Liver (tissue), 9 donors: Measurements from ENCODE around the gene AKR1C8. TPM values are rescaled to one million over a fixed set of nuclear protein-coding genes. Genes with fewer than 3 reads are reported as not detected.

Source experiments
- DNase-seq: peaks from one replicate; pipeline ENCODE4 v3.0.0-alpha.2; 2017; ENCODE audit warnings: low spot score
- H3K27ac ChIP-seq, 2 donors: one replicate each; pipeline ENCODE4 v1.7.0; 2013; ENCODE audit warnings: inconsistent platforms in 2 of 2, low read length in 2 of 2, control low read depth in 1 of 2, low read depth in 1 of 2, mild to moderate bottlenecking in 1 of 2
- H3K27me3 ChIP-seq, 4 donors: one replicate each; pipeline versions ENCODE4 v1.6.1 to v1.7.0; 2013; ENCODE audit warnings: low read length in 3 of 4, inconsistent platforms in 1 of 4, mild to moderate bottlenecking in 1 of 4, moderate library complexity in 1 of 4; ENCODE audit not compliant: control insufficient read depth in 4 of 4, insufficient read depth in 4 of 4
- H3K36me3 ChIP-seq, 4 donors: one replicate each; pipeline versions ENCODE4 v1.6.1 to v1.7.0; 2013; ENCODE audit warnings: low read length in 3 of 4, mild to moderate bottlenecking in 3 of 4, low read depth in 1 of 4, moderate library complexity in 1 of 4; ENCODE audit not compliant: control insufficient read depth in 4 of 4, insufficient read depth in 3 of 4
- H3K4me1 ChIP-seq, 4 donors: one replicate each; pipeline versions ENCODE4 v1.6.1 to v1.7.0; 2013; ENCODE audit warnings: low read length in 3 of 4, mild to moderate bottlenecking in 3 of 4, moderate library complexity in 1 of 4; ENCODE audit not compliant: control insufficient read depth in 4 of 4, insufficient read depth in 4 of 4
- H3K4me3 ChIP-seq, 3 donors: one replicate each; pipeline versions ENCODE4 v1.6.1 to v1.7.0; 2013; ENCODE audit warnings: low read length in 3 of 3, control low read depth in 1 of 3, low read depth in 1 of 3, mild to moderate bottlenecking in 1 of 3
- H3K9ac ChIP-seq, 2 donors: one replicate each; pipeline ENCODE4 v1.7.0; 2013; ENCODE audit warnings: low read length in 2 of 2, mild to moderate bottlenecking in 2 of 2, moderate library complexity in 2 of 2, control low read depth in 1 of 2, low read depth in 1 of 2
- H3K9me3 ChIP-seq, 4 donors: one replicate each; pipeline versions ENCODE4 v1.6.1 to v1.7.0; 2013; ENCODE audit warnings: low read length in 3 of 4; ENCODE audit not compliant: control insufficient read depth in 4 of 4
- ATF3 ChIP-seq: IDR thresholded peaks from 2 replicates; pipeline ENCODE4 v1.6.1; 2016; ENCODE audit warnings: antibody characterized with exemption
- CTCF ChIP-seq: fragments of 150-350 bp; IDR thresholded peaks from 2 replicates; pipeline ENCODE4 v1.5.1; 2017; ENCODE audit warnings: improper control_type of control experiment, low read depth, low read length; ENCODE audit not compliant: missing input control
- EGR1 ChIP-seq, 2 donors: IDR thresholded peaks; 2 replicates each; pipeline ENCODE4 v1.6.1; 2016 to 2018; ENCODE audit warnings: antibody characterized with exemption in 2 of 2, low read depth in 2 of 2
- FOXA1 ChIP-seq: IDR thresholded peaks from 2 replicates; pipeline ENCODE4 v1.6.1; 2016; ENCODE audit warnings: antibody characterized with exemption
- FOXA2 ChIP-seq: IDR thresholded peaks from 2 replicates; pipeline ENCODE4 v1.6.1; 2016; ENCODE audit warnings: antibody characterized with exemption
- GABPA ChIP-seq, 2 donors: IDR thresholded peaks in 1 of 2; conservative IDR thresholded peaks in 1 of 2; 2 replicates each; pipeline ENCODE4 v1.6.1; 2016; ENCODE audit warnings: antibody characterized with exemption in 2 of 2, mild to moderate bottlenecking in 1 of 2, moderate library complexity in 1 of 2
- HNF4G ChIP-seq: IDR thresholded peaks from 2 replicates; pipeline ENCODE4 v1.6.1; 2016; ENCODE audit warnings: antibody characterized with exemption
- JUND ChIP-seq, 2 donors: IDR thresholded peaks; 2 replicates each; pipeline ENCODE4 v1.6.1; 2016; ENCODE audit warnings: antibody characterized with exemption in 2 of 2
- MAX ChIP-seq: IDR thresholded peaks from 2 replicates; pipeline ENCODE4 v1.6.1; 2016; ENCODE audit warnings: antibody characterized with exemption
- NR2F2 ChIP-seq: IDR thresholded peaks from 2 replicates; pipeline ENCODE4 v1.6.1; 2016; ENCODE audit warnings: antibody characterized with exemption
- RAD21 ChIP-seq, 2 donors: IDR thresholded peaks; 2 replicates each; pipeline ENCODE4 v1.6.1; 2016; ENCODE audit warnings: antibody characterized with exemption in 2 of 2, mild to moderate bottlenecking in 2 of 2
- REST ChIP-seq: IDR thresholded peaks from 2 replicates; pipeline ENCODE4 v1.6.1; 2016; ENCODE audit warnings: antibody characterized with exemption, mild to moderate bottlenecking
- RXRA ChIP-seq, 2 donors: IDR thresholded peaks; 2 replicates each; pipeline ENCODE4 v1.6.1; 2017 to 2018; ENCODE audit warnings: antibody characterized with exemption in 2 of 2, mild to moderate bottlenecking in 1 of 2
- SP1 ChIP-seq: IDR thresholded peaks from 2 replicates; pipeline ENCODE4 v1.6.1; 2018; ENCODE audit warnings: antibody characterized with exemption, mild to moderate bottlenecking
- TAF1 ChIP-seq: conservative IDR thresholded peaks from 2 replicates; pipeline ENCODE4 v1.6.1; 2016; ENCODE audit warnings: antibody characterized with exemption, mild to moderate bottlenecking
- YY1 ChIP-seq: IDR thresholded peaks from 2 replicates; pipeline ENCODE4 v1.6.1; 2016; ENCODE audit warnings: antibody characterized with exemption, mild to moderate bottlenecking
- ZBTB33 ChIP-seq: IDR thresholded peaks from 2 replicates; pipeline ENCODE4 v1.6.1; 2016; ENCODE audit warnings: antibody characterized with exemption
- whole genome bisulfite sequencing: extraction: QIAGEN DNeasy Blood & Tissue Kit; methylation state at CpG from one replicate; pipeline ENCODE4 v1.1.7; 2013; 5-methylcytosine and 5-hydroxymethylcytosine counted together
- polyA plus RNA-seq, 2 donors: library from polyadenylated mRNA; stranded (reverse) in 1 of 2; unstranded in 1 of 2; fragments of 200-250 nt in 1 of 2; fragments of >200 nt in 1 of 2; fragmentation: Nextera tagmentation in 1 of 2; extraction: Ambion mirVana in 1 of 2; gene quantifications; one replicate each; pipeline versions ENCODE4 v1.2.1 to v1.2.3, GENCODE V29; 2013 to 2015
- total RNA-seq, 2 donors: library from RNA; depleted of rRNA; stranded (reverse); fragments of >200 nt; gene quantifications; one replicate each; pipeline ENCODE4 v1.2.3, GENCODE V29; 2014
- donor health status: healthy.
- donor health status: healthy.
- donor health status: healthy.
- donor health status: healthy.
- donor health status: healthy.

Gene AKR1C8
- total and polyA plus RNA-seq, 4 donors, result 2.5 to 28.5 (median 19.2) TPM; not detected in 1

- TF ChIP-seq JUND (IDR thresholded peaks at IDR 0.05) (no peak), FOXA2 (no peak), ZBTB33 (no peak), EGR1 (IDR thresholded peaks at IDR 0.05; ENCODE audit: low read depth in 2 of 2) (no peak), HNF4G (no peak), ATF3 (no peak), GABPA (IDR thresholded peaks at IDR 0.05 in 1 of 2, conservative IDR thresholded peaks at IDR 0.05 in 1 of 2) (no peak), YY1 (no peak), NR2F2 (no peak), TAF1 (no peak), REST (no peak), FOXA1 (no peak), SP1 (no peak), MAX (no peak), RXRA (IDR thresholded peaks at IDR 0.05) (no peak), RAD21 (IDR thresholded peaks at IDR 0.05) (no peak)
- no peaks in the 10 kb centered on the region for H3K27me3 ChIP-seq
- DNase-seq, result no peak
- 67% methylated on average over 8 of the region's 8 CpGs for WGBS
- no peak overlapping the region for H3K27ac ChIP-seq
- peaks cover 0 to 10% (median 0%) of the 10 kb centered on the region in 4 donors for H3K4me1 ChIP-seq
- no peaks in the 10 kb centered on the region for H3K9me3 ChIP-seq
- H3K4me3 ChIP-seq, result no peak overlapping the region
- H3K9ac ChIP-seq, result no peak overlapping the region
- peaks cover 7 to 42% (median 21%) of the 10 kb centered on the region in 4 donors for H3K36me3 ChIP-seq
These were observed 77.0 kb downstream of the AKR1C8 start for GRCh38 chr10:5107860-5108526.

- Histone ChIP-seq H3K4me1 (peaks cover 0 to 10% (median 0%) of the 10 kb centered on the region in 4 donors), H3K9me3 (no peaks in the 10 kb centered on the region), H3K27me3 (no peaks in the 10 kb centered on the region), H3K4me3 (no peak overlapping the region), H3K36me3 (peaks cover 7 to 51% (median 24%) of the 10 kb centered on the region in 4 donors), H3K9ac (no peak overlapping the region), H3K27ac (no peak overlapping the region)
- no peak for DNase-seq
- 83% methylated on average over 1 of the region's 1 CpG for WGBS
- TF ChIP-seq CTCF, result no peak
- TF ChIP-seq GABPA (IDR thresholded peaks at IDR 0.05 in 1 of 2, conservative IDR thresholded peaks at IDR 0.05 in 1 of 2), result no peak
- TF ChIP-seq ZBTB33, result no peak
- TF ChIP-seq EGR1 (IDR thresholded peaks at IDR 0.05; ENCODE audit: low read depth in 2 of 2), result no peak
- no peak for TF ChIP-seq YY1
- TF ChIP-seq NR2F2, result no peak
- TF ChIP-seq REST, result no peak
- TF ChIP-seq TAF1, result no peak
- no peak for TF ChIP-seq SP1
These were observed 78.4 kb downstream of the AKR1C8 start for GRCh38 chr10:5106553-5106952.
